Measurements from ENCODE around the gene SRGAP2B.
"Not testable (repeated sequence)": the region's sequence is repeated elsewhere in the genome, so short reads cannot be mapped to it uniquely, and the experiment has no call there.

Gene SRGAP2B

DNA sequence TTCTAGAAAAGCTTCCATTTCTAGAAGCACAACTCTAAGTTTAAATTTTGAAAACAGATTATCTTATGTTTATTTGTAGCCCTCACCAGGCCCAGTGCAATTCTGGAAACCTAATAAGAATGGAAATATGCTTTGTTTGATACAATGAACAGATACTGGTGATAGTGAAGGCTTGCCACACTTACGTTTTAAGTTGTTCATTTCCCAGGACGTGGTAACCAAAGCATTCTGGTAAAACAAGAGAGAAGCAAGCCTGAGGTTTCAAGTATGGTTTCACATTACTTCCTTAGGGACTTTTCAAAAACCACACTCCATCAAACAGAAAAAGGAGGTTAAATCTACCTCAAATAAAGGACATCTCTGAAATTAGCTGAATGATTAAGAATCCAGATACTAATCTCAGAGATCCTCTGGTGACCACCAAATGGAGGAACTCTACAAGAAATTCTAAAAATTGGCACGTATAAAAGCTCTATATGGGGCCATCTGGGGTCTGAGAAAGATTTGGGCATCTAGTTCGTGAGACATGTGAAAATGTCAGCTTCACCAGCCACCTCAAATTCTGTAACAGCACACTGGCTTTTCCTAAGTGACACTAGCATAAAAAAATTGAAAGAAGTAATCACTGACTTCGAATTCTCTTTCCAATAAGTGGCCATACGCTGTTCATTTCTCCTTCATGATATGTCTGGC is 164.9 kb downstream of the SRGAP2B start:
- not testable (repeated sequence) for H3K4me3 ChIP-seq (ENCODE audit: low read length); H3K27me3 ChIP-seq (replicated peaks; ENCODE audit: control insufficient read depth, insufficient read depth, low read length); H3K9me3 ChIP-seq (ENCODE audit: control insufficient read depth, low read length); H3K4me1 ChIP-seq (ENCODE audit: control insufficient read depth, insufficient read depth, low read length); H3K9ac ChIP-seq (ENCODE audit: low read length); H3K36me3 ChIP-seq (ENCODE audit: control insufficient read depth, insufficient read depth, low read length, severe bottlenecking); DNase-seq (ENCODE audit: low read depth)

DNA sequence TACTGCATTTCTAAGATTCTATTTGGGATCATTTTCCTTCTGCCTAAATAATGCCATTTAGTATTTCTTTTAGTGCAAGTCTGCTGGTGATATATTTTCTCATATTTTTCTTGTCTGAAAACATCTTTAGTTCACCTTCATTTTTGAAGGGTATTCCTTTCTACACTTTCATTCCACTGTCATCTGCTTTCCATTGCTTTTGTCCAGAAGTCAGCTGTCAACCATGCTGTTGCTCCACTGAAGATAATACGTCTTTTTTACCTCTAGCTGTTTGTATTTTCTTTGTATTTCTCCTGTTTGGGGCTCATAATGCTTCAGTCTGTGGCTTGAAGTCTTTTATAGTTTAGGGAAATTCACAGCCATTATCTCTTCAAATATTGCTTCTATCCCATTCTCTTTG is 167.8 kb downstream of the SRGAP2B start:
- DNase-seq (ENCODE audit: low read depth) = peak; percentile 2
- H3K4me1 ChIP-seq (ENCODE audit: control insufficient read depth, insufficient read depth, low read length); H3K4me3 ChIP-seq (ENCODE audit: low read length); H3K9ac ChIP-seq (ENCODE audit: low read length); H3K9me3 ChIP-seq (ENCODE audit: control insufficient read depth, low read length); H3K27me3 ChIP-seq (replicated peaks; ENCODE audit: control insufficient read depth, insufficient read depth, low read length); H3K36me3 ChIP-seq (ENCODE audit: control insufficient read depth, insufficient read depth, low read length, severe bottlenecking): not testable (repeated sequence)

DNA sequence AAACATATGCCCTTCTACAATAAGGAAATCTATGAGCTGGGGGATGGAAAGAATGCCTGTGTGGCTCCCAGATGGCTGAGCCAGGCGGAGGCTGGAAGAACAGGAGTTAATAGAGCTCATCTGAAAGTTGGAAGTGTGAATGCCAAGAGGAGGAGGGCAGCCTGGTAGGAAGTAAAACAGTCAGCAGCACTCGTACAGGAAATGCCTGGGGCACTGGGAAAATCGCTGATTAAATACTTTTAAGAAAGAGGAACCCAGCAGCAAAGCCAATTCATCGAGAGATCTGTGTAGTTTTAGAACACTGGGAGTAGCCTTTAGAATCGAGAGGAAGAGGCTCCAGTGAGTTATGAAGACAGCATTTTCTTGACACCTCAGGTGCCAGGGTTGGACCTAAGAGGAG is 171.5 kb downstream of the SRGAP2B start:
- not testable (repeated sequence) for H3K36me3 ChIP-seq (ENCODE audit: control insufficient read depth, insufficient read depth, low read length, severe bottlenecking); H3K27me3 ChIP-seq (replicated peaks; ENCODE audit: control insufficient read depth, insufficient read depth, low read length); H3K9me3 ChIP-seq (ENCODE audit: control insufficient read depth, low read length); H3K9ac ChIP-seq (ENCODE audit: low read length); H3K4me3 ChIP-seq (ENCODE audit: low read length); DNase-seq (ENCODE audit: low read depth); H3K4me1 ChIP-seq (ENCODE audit: control insufficient read depth, insufficient read depth, low read length)

DNA sequence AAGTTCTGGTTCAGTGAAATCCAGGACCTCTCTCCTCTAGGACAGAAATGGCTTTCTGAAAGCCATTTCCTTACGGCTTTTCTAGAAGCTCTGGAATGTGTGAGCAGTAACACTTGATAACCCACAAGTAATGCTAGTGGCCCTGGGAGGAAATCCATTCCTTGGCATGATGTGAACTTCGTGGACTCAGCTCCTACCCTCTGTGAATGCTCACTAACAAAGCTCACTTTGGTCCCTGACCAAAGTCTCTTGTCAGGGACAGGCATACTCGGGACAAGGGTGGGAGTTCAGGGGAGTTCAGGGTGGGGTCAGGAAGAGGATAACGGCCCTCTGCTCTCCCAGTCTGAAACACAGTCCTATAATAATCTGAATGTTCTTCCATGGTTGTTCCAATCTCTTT is 172.3 kb downstream of the SRGAP2B start:
- not testable (repeated sequence) for DNase-seq (ENCODE audit: low read depth); H3K27me3 ChIP-seq (replicated peaks; ENCODE audit: control insufficient read depth, insufficient read depth, low read length); H3K4me1 ChIP-seq (ENCODE audit: control insufficient read depth, insufficient read depth, low read length); H3K9ac ChIP-seq (ENCODE audit: low read length); H3K36me3 ChIP-seq (ENCODE audit: control insufficient read depth, insufficient read depth, low read length, severe bottlenecking); H3K9me3 ChIP-seq (ENCODE audit: control insufficient read depth, low read length); H3K4me3 ChIP-seq (ENCODE audit: low read length)

DNA sequence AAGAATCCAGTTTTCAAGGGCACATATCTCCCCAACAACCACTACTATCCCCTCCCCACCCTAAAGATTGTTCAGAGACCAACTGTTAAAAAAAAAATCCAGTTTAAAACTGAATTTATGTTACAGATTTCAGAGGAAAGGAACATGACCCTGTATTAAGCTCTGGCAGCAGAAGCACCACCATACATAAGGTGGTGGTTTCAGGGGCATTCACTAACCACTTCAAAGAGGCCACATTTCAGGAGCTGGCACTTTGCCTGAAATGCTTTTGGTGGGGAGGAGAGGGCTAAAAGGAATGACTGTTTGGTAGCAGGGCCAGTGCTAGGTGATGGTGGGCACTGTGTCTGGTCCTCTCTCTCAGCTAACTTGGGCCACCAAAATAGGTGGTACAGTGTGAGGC is 176.0 kb downstream of the SRGAP2B start:
- H3K27me3 ChIP-seq (replicated peaks; ENCODE audit: control insufficient read depth, insufficient read depth, low read length) = not testable (repeated sequence)

DNA sequence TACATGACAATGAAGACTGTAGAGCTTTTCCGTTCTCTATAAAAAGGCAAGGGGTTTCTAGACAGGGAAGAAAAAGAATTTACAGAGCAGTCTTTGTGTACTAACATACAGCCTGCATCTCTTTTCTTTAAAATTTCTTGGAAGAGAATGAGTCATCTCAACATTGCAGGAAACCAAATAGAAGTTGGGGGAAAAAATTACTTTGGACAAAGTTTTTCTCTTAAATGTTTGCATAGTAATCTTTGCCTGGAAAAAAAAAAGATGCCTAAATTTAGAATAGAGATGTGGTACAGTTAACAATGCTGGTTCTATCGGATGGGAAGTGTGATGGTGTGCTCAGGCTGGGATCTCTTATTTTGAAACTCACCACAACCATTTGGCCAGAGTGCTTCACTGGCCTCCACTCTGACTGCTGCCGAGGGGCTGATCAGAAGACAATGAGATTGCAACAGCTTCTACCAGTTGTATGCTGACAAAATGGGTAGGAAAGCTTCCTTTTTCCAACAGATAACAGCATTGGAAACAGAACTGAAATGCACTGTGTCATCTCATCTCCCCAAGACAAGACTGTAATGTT is 177.0 kb downstream of the SRGAP2B start:
- H3K36me3 ChIP-seq (ENCODE audit: control insufficient read depth, insufficient read depth, low read length, severe bottlenecking); H3K4me3 ChIP-seq (ENCODE audit: low read length); DNase-seq (ENCODE audit: low read depth); H3K9ac ChIP-seq (ENCODE audit: low read length); H3K27me3 ChIP-seq (replicated peaks; ENCODE audit: control insufficient read depth, insufficient read depth, low read length); H3K4me1 ChIP-seq (ENCODE audit: control insufficient read depth, insufficient read depth, low read length); H3K9me3 ChIP-seq (ENCODE audit: control insufficient read depth, low read length): not testable (repeated sequence)

More for the DNA sequence above, 176.0 kb downstream of the SRGAP2B start:
- H3K9ac ChIP-seq (ENCODE audit: low read length); H3K36me3 ChIP-seq (ENCODE audit: control insufficient read depth, insufficient read depth, low read length, severe bottlenecking); H3K4me3 ChIP-seq (ENCODE audit: low read length); H3K4me1 ChIP-seq (ENCODE audit: control insufficient read depth, insufficient read depth, low read length); DNase-seq (ENCODE audit: low read depth); H3K9me3 ChIP-seq (ENCODE audit: control insufficient read depth, low read length): not testable (repeated sequence)

DNA sequence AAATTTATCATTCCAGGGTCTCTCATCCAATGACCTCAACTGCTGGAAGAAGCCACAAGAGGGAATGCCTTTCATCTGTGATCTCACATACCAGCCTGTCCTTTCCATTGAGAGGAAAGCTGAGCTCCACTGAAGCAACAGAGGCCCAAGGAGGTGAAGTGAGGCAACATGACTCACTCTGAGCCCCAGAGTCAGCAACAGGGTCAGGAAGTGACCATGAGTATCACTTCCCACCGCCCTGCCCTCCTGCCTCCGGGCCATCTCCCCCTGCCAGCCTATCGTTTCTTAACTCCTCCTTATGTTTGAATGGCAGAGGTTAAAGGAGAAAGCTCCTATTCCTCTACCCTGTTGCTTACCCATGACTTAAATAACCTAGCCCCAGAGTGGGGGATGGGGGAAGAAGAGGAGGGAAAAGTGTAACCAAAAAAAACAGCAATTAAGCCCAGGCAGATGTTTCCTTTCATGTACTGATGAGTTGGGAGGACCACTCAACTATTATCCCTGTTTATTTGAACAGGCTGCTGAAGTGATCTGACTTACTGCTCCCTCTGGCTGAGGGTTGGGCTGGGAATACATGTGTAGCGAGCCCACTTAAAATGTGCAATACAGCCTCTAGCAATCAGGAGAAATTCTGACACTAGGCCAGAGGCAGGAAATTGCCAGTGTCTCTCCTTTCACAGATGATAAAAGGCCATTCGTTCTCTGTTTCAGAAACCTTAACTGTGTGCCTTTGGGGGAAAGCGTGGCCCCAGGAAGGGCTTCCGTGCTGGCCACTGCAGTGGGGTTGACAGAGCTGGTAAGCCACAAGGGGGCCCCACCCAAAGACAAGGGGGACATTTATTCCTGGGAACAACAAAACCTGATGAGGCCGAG is 177.7 kb downstream of the SRGAP2B start:
- not testable (repeated sequence) for H3K4me3 ChIP-seq (ENCODE audit: low read length); H3K4me1 ChIP-seq (ENCODE audit: control insufficient read depth, insufficient read depth, low read length); H3K27me3 ChIP-seq (replicated peaks; ENCODE audit: control insufficient read depth, insufficient read depth, low read length); H3K9ac ChIP-seq (ENCODE audit: low read length); H3K36me3 ChIP-seq (ENCODE audit: control insufficient read depth, insufficient read depth, low read length, severe bottlenecking); H3K9me3 ChIP-seq (ENCODE audit: control insufficient read depth, low read length); DNase-seq (ENCODE audit: low read depth)

DNA sequence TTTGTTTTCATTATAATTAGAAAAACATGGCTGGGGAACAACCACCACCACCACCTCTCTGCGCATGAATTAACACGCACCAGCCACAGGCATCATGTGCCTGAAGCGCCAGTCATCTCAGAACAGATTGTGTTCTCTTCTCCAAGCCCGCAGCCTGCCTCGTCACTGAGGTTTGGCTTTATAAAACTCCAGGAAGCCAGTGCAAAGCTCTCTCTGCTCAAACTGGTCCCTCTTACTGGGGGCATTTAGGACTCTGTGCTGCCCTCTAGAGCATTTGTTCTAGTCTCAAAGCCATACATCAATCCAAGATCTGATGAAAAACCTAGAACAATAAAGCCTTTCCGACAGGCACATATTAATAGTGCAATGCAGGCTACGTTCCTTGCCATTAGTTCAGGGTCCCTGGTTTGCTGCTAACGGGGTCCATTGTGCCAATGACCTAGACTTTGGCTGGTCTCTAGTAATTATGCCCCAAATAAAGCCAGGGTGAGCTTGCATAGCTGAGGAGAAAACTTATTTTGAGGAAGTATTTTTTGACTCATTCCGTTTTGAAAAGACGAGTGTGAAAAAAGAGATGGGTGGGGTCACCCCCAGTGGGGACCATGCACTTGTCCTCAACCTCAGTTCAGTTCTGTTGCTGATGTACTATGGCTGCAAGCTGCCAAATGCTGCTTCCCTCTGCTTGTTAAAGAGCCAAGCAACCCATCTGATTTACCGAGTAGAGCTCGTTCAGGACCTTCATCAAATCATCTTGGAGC is 181.0 kb downstream of the SRGAP2B start:
- DNase-seq (ENCODE audit: low read depth); H3K9ac ChIP-seq (ENCODE audit: low read length); H3K9me3 ChIP-seq (ENCODE audit: control insufficient read depth, low read length); H3K36me3 ChIP-seq (ENCODE audit: control insufficient read depth, insufficient read depth, low read length, severe bottlenecking); H3K4me1 ChIP-seq (ENCODE audit: control insufficient read depth, insufficient read depth, low read length); H3K4me3 ChIP-seq (ENCODE audit: low read length); H3K27me3 ChIP-seq (replicated peaks; ENCODE audit: control insufficient read depth, insufficient read depth, low read length): not testable (repeated sequence)

DNA sequence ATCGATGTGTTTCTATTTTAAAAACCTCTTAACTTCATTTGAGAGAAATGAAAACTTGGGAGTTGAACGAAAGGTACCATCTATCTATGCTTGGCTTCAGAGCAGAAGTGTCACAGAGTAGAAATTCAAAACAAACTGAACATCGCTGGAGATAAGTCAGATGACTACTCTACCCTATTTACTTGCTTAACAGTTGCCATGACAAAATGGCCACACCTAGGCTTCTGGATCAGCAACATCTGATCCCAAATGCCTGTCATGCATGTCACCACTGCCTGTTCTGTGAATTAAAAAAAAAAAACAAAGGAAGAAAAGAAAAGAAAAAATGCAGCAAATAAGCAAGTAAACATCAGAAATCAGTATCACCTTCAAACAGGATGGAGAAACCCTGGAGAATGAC is 181.7 kb downstream of the SRGAP2B start:
- not testable (repeated sequence) for H3K4me1 ChIP-seq (ENCODE audit: control insufficient read depth, insufficient read depth, low read length); H3K9me3 ChIP-seq (ENCODE audit: control insufficient read depth, low read length); H3K36me3 ChIP-seq (ENCODE audit: control insufficient read depth, insufficient read depth, low read length, severe bottlenecking); H3K27me3 ChIP-seq (replicated peaks; ENCODE audit: control insufficient read depth, insufficient read depth, low read length); H3K9ac ChIP-seq (ENCODE audit: low read length); H3K4me3 ChIP-seq (ENCODE audit: low read length); DNase-seq (ENCODE audit: low read depth)

DNA sequence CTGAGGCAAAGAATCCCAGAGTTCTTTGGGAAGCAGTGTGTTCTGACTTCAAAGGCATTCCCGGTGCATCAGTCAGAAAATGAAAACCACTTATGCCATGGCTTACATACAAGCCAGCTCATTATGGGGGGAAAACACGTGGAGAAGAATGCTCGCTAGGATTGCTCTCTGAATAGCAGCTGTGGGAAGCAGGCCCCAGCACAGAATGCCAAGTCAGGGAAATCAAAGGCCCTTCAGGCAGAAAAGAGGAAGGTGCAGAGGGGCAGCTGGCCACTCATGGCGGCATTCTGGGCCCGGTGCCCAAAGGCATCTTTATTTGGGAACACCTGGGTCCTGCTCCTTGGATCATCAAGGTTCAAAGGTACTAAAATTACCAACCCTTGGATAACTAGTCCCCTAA is 184.4 kb downstream of the SRGAP2B start:
- not testable (repeated sequence) for DNase-seq (ENCODE audit: low read depth); H3K9ac ChIP-seq (ENCODE audit: low read length); H3K27me3 ChIP-seq (replicated peaks; ENCODE audit: control insufficient read depth, insufficient read depth, low read length); H3K4me3 ChIP-seq (ENCODE audit: low read length); H3K9me3 ChIP-seq (ENCODE audit: control insufficient read depth, low read length); H3K4me1 ChIP-seq (ENCODE audit: control insufficient read depth, insufficient read depth, low read length); H3K36me3 ChIP-seq (ENCODE audit: control insufficient read depth, insufficient read depth, low read length, severe bottlenecking)

DNA sequence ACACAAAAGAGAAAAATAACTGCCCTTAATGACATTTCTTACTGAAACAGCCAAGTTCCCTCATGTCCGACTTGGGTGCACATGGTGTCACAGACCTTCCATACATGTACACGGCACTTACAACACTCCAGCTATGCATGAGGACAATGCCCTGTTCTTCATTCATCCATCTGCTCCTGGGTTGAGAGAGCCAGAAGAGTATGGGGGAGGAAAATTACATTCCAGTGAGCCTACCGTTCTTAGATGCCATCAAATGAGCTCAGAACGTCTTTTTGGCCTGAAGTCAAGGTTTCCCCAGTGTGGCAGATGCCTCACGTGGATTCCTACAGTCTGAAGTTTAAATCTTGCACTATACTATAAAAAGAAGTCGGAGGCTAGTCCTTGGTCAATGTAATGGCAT is 194.3 kb downstream of the SRGAP2B start:
- H3K4me3 ChIP-seq (ENCODE audit: low read length); H3K27me3 ChIP-seq (replicated peaks; ENCODE audit: control insufficient read depth, insufficient read depth, low read length); DNase-seq (ENCODE audit: low read depth); H3K36me3 ChIP-seq (ENCODE audit: control insufficient read depth, insufficient read depth, low read length, severe bottlenecking); H3K4me1 ChIP-seq (ENCODE audit: control insufficient read depth, insufficient read depth, low read length); H3K9ac ChIP-seq (ENCODE audit: low read length); H3K9me3 ChIP-seq (ENCODE audit: control insufficient read depth, low read length): not testable (repeated sequence)
